Colonic mucosa (tissue), 4 donors: ENCODE data around the gene KIF14. TPM values are rescaled to one million over a fixed set of nuclear protein-coding genes. Genes with fewer than 3 reads are reported as not detected.

Source experiments
- DNase-seq: peaks from one replicate; pipeline ENCODE4 v3.0.0-alpha.2; 2020
- H3K27ac ChIP-seq: fragments of 200-600 bp; one replicate; pipeline ENCODE4 v1.8.0; 2021
- H3K27me3 ChIP-seq: fragments of 200-600 bp; one replicate; pipeline ENCODE4 v1.8.0; 2021
- H3K36me3 ChIP-seq: fragments of 200-600 bp; one replicate; pipeline ENCODE4 v1.8.0; 2021
- H3K4me1 ChIP-seq: fragments of 200-600 bp; one replicate; pipeline ENCODE4 v1.8.0; 2021; ENCODE audit warnings: mild to moderate bottlenecking
- H3K4me3 ChIP-seq: fragments of 200-600 bp; one replicate; pipeline ENCODE4 v1.8.0; 2021
- H3K9ac ChIP-seq, 2 donors: one replicate each; pipeline ENCODE4 v1.7.0; 2013; ENCODE audit warnings: control low read depth in 2 of 2, low read depth in 2 of 2, low read length in 2 of 2
- H3K9me3 ChIP-seq: fragments of 200-600 bp; one replicate; pipeline ENCODE4 v1.8.0; 2021
- intact Hi-C: fragments of 100-400 bp; cut with DNase I; formaldehyde crosslinking; loops from one replicate; pipeline ENCODE4 v1.14.1; 2022
- total RNA-seq, 2 donors: library from RNA; stranded (reverse); fragmentation: NEBNext Ultra II Directional in 1 of 2; extraction: Animal tissue kit (Norgen Biotek cat#: 25700) in 1 of 2; gene quantifications; one replicate each; pipeline ENCODE4 v1.2.1, GENCODE V29; 2021
- TF ChIP-seq, protein P1 (sequence below): fragments of 200-600 bp; IDR thresholded peaks from one replicate; pipeline ENCODE4 v1.8.0; 2022; ENCODE audit warnings: antibody characterized with exemption, mild to moderate bottlenecking
- donor health status: healthy.
- donor health status: DM: no; HTN: no; CAD: no.
- donor health status: DM: no; HTN: no; CAD: no.

KIF14 gene
- total RNA-seq, 2 donors from 2014 or later: 2.7 to 8.2 TPM

DNA sequence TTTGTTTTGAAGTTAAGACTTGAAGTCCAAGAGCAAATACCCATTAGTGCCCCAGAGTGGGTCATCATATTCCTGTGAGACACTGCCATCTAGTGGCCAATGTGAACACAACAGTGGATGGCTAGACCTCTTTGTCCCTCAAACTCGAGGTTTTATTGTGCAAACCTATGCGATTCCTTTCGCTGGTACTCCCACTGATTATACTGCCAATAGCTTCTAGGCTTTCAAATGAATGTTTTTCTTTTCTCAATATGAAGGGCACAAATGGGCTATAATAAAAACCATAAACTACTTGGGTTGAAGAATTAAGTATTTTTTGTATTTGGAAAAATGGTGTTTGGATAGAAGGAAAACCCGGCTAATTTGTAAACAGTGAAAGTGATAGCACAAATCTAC is 110.3 kb downstream of the KIF14 start:
- Histone ChIP-seq H3K9me3 (no peaks in the 10 kb centered on the region), H3K4me1 (no peaks in the 10 kb centered on the region), H3K36me3 (no peaks in the 10 kb centered on the region), H3K27me3 (no peaks in the 10 kb centered on the region), H3K27ac (no peak overlapping the region), H3K9ac (no peak overlapping the region), H3K4me3 (no peak overlapping the region)
- intact Hi-C loops: no loop called here
- peak; percentile 79 for DNase-seq
- TF ChIP-seq, protein P1, sequence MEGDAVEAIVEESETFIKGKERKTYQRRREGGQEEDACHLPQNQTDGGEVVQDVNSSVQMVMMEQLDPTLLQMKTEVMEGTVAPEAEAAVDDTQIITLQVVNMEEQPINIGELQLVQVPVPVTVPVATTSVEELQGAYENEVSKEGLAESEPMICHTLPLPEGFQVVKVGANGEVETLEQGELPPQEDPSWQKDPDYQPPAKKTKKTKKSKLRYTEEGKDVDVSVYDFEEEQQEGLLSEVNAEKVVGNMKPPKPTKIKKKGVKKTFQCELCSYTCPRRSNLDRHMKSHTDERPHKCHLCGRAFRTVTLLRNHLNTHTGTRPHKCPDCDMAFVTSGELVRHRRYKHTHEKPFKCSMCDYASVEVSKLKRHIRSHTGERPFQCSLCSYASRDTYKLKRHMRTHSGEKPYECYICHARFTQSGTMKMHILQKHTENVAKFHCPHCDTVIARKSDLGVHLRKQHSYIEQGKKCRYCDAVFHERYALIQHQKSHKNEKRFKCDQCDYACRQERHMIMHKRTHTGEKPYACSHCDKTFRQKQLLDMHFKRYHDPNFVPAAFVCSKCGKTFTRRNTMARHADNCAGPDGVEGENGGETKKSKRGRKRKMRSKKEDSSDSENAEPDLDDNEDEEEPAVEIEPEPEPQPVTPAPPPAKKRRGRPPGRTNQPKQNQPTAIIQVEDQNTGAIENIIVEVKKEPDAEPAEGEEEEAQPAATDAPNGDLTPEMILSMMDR: peak; percentile 95

DNA sequence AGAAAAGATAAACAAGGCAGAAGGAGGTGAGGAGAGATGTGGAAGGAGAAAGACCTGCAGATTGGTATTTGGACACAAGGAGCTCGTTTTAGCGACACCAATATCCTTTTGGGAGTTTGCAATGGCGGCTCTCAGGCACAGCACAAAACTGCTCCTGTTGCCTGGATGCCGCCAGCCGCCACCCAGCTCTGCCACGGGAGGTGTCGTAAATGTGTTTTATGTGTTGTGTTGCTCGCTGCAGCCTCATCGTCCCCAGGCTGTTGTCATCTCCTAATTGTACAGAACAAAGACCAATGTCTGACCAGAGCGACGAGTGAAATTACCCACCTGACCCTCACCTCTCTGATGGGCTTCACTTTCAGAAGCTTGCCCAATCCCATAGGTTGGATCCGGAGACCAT is 114.1 kb downstream of the KIF14 start:
- no peaks in the 10 kb centered on the region for H3K27me3 ChIP-seq
- no peak overlapping the region for H3K27ac ChIP-seq
- intact Hi-C loops: loop anchor here (5.0 kb wide), 1 partner anchor 824 kb away; no protein-coding TSS in a partner anchor
- TF ChIP-seq, protein P1: no peak
- H3K4me1 ChIP-seq: no peaks in the 10 kb centered on the region
- no peaks in the 10 kb centered on the region for H3K36me3 ChIP-seq
- no peak overlapping the region for H3K4me3 ChIP-seq
- no peak overlapping the region for H3K9ac ChIP-seq
- DNase-seq: no peak
- H3K9me3 ChIP-seq: no peaks in the 10 kb centered on the region

DNA sequence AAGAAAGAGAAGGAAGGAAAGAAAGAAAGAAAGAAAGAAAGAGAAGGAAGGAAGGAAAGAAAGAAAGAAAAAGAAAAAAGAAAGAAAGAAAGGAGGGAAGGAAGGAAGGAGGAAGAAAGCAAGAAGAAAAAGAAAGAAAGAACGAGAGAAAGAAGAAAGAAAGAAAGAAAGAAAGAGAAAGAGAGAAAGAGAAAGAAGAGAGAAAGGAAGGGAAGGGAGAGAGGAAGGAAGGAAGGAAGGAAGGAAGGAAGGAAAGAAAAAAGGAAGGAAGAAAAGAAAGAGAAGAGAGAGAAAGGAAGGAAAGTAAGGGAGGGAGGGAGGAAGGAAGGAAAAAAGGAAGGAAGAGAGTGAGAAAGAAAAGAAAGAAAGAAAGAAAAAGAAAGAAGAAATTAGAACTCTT is 115.3 kb downstream of the KIF14 start:
- Histone ChIP-seq H3K27me3 (no peaks in the 10 kb centered on the region), H3K27ac (no peak overlapping the region), H3K9me3 (no peaks in the 10 kb centered on the region), H3K36me3 (no peaks in the 10 kb centered on the region), H3K9ac (no peak overlapping the region), H3K4me3 (no peak overlapping the region), H3K4me1 (no peaks in the 10 kb centered on the region)
- no peak for DNase-seq
- TF ChIP-seq, protein P1: no peak
- intact Hi-C loops: loop anchor here (5.0 kb wide), 1 partner anchor 823 kb away; no protein-coding TSS in a partner anchor

Other genes with a start within 250 kb of the KIF14 start
- gene ZNF281, start 210.7 kb downstream of the KIF14 start, total RNA-seq: 10 to 100 TPM in 1 of 2 donors, 1 to 10 TPM in 1; 8.5 to 11.8 TPM
- gene DDX59, start 49.2 kb upstream of the KIF14 start, total RNA-seq: 10 to 100 TPM; 10.2 to 14.6 TPM
- 1 to 10 TPM; 5.4 to 7.5 TPM for gene CAMSAP2, start 118.1 kb upstream of the KIF14 start, total RNA-seq